GM10248 (cell line): ENCODE results near the gene OVOL3.
A peak's percentile ranks its signal among the peaks of the same experiment; 100 is the strongest.

Source experiments
- CTCF ChIA-PET: fragments of 300-600 bp; sonication (Branson Sonifier 250); formaldehyde crosslinking; extraction: SDS; loops from one replicate; lab custom pipeline; 2021; ENCODE audit warnings: antibody characterized with exemption; lab: Yijun Ruan, JAX
- POLR2A ChIA-PET: fragments of 350-650 bp; sonication (Branson Sonifier 250); formaldehyde crosslinking; extraction: SDS; loops from one replicate; lab custom pipeline; 2020; ENCODE audit warnings: antibody characterized with exemption; lab: Yijun Ruan, JAX
- DNase-seq: peaks from one replicate; pipeline ENCODE4 v3.0.0; 2012; ENCODE audit errors: extremely low spot score
- TF ChIP-seq, protein P1 (sequence below): IDR thresholded peaks from 2 replicates; pipeline ENCODE4 v1.5.1; 2012; ENCODE audit warnings: mild to moderate bottlenecking, low read depth; ENCODE audit errors: extremely low read depth, missing control alignments, control extremely low read depth

Gene OVOL3

GRCh38 chr19:36086326-36086725, 24.6 kb upstream of the OVOL3 start:
- TF ChIP-seq, protein P1, sequence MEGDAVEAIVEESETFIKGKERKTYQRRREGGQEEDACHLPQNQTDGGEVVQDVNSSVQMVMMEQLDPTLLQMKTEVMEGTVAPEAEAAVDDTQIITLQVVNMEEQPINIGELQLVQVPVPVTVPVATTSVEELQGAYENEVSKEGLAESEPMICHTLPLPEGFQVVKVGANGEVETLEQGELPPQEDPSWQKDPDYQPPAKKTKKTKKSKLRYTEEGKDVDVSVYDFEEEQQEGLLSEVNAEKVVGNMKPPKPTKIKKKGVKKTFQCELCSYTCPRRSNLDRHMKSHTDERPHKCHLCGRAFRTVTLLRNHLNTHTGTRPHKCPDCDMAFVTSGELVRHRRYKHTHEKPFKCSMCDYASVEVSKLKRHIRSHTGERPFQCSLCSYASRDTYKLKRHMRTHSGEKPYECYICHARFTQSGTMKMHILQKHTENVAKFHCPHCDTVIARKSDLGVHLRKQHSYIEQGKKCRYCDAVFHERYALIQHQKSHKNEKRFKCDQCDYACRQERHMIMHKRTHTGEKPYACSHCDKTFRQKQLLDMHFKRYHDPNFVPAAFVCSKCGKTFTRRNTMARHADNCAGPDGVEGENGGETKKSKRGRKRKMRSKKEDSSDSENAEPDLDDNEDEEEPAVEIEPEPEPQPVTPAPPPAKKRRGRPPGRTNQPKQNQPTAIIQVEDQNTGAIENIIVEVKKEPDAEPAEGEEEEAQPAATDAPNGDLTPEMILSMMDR: no peak
- POLR2A ChIA-PET: no interaction called here
- CTCF ChIA-PET: no interaction called here
- no peak for DNase-seq

DNA sequence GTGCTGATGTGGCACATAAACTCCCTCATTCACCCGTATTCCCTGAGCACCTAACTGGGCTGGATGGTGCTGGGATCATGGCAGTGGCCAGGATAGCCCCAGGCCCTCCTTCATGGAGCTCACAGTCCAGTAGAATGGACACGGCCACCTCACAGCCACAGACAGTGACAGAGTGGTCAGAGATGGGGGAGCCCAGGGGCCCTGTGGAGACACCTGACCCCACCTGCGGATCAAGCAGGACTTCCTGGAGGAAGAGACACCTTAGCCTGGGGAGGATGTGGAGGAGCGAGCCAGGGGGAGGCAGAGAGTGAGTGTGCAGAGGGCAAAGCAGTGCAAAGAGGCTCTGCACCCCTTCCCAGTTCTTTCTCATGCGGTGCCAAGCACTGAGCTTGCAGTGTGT, 21.1 kb upstream of the OVOL3 start:
- ChIA-PET POLR2A (no interaction called here), CTCF (interaction anchor here (1.1 kb wide), 1 partner anchor 17 kb away, joined by 3 read pairs; no protein-coding TSS in a partner anchor)
- DNase-seq: no peak
- TF ChIP-seq, protein P1: no peak

DNA sequence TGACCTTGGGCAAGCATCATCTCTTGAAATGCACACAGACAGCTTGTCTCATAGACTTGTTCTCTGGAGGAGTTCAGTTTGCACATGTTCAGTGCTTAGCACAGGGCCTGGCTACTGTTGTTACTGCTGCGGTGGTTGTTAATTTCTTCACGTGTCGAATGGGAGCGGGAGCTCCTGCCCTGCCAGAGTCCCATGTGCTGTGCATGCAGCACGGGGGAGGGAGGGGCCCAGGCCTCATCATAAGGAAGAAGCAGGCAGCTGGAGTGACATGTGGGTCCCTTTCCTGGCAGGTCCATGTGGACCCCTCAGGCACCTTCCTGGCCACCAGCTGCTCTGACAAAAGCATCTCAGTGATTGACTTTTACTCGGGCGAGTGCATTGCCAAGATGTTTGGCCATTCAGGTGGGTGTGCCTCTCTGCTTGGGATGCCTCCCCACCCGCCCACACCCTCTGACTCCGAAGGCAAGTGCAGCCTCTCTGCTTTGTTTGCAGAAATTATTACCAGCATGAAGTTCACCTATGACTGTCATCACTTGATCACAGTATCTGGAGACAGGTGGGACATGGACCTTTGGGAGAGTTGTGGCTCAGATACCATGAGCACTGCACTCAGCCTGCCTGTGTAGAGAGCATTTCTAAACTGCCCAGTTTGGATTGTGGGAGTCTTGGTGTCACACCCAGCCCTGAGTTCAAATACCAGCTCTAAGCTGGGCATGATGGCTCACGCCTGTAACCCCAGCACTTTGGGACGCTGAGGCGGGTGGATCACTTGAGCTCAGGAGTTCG, 19.8 kb upstream of the OVOL3 start:
- TF ChIP-seq, protein P1: no peak
- ChIA-PET POLR2A (no interaction called here), CTCF (interaction anchor here (1.1 to 2.3 kb wide), 7 partner anchors 9 to 77 kb away, joined by 3 to 8 read pairs (median 3); partner anchors contain the start of gene OVOL3)
- no peak for DNase-seq

DNA sequence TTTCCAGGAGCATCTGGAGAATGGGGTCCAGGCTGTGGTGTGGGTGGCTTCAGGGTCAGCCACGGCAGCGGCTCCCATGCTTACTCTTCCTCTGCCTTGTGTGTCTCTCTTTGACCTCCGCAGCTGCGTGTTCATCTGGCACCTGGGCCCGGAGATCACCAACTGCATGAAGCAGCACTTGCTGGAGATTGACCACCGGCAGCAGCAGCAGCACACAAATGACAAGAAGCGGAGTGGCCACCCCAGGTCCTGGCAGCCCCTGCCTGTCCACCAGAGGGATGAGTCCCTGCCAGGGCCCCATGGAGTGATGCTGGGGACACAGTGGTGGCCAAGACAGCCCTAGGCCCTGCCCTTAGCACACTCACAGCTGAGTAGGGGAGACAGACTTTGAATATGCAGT, 18.4 kb upstream of the OVOL3 start:
- ChIA-PET CTCF (interaction anchor here (1.1 to 2.3 kb wide), 2 partner anchors 8 to 18 kb away, joined by 3 to 5 read pairs; partner anchors contain the start of gene OVOL3), POLR2A (no interaction called here)
- TF ChIP-seq, protein P1: no peak
- no peak for DNase-seq

- peak; percentile 82 for DNase-seq
- POLR2A ChIA-PET: interaction anchor here (0.6 kb wide), 1 partner anchor 115 kb away, joined by 3 read pairs; no protein-coding TSS in a partner anchor
- TF ChIP-seq, protein P1: no peak
- CTCF ChIA-PET: interaction anchor here (2.3 to 2.6 kb wide), 2 partner anchors 18 to 33 kb away, joined by 5 to 15 read pairs; partner anchors contain the start of gene OVOL3
These were observed 17.7 kb upstream of the OVOL3 start for GRCh38 chr19:36093146-36093662.

DNA sequence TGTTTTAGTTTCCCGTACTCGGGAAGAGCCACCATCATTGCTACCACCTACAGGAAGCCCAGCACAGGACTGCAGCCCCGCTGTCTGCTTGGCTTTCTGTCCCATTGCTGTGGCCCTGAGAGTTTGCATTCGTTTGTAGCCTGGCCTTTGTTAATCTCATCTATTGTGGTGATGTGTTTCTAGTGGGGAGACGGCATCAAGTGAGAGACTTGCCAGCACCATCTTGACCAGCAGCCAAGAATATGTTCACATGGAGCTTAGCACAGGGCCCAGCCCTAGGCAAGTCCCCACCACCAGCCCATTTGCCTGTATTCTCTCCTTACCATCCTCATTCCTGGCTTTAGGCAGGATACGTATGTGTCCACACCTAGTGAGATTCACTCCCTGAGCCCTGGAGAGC, 17.3 kb upstream of the OVOL3 start:
- DNase-seq: peak; percentile 41
- TF ChIP-seq, protein P1: no peak
- ChIA-PET CTCF (interaction anchor here (2.6 kb wide), 1 partner anchor 33 kb away, joined by 15 read pairs; no protein-coding TSS in a partner anchor), POLR2A (interaction anchor here (0.6 kb wide), 1 partner anchor 114 kb away, joined by 3 read pairs; no protein-coding TSS in a partner anchor)
